Endothelial cell of umbilical vein (primary cell): Measurements from ENCODE around the gene CCR2. TPM values are rescaled to one million over a fixed set of nuclear protein-coding genes. Genes with fewer than 3 reads are reported as not detected.

ENCODE experiments used
- BruUV-seq: library from RNA; stranded (reverse); fragments of 400-500 nt; replicated peaks from 2 replicates; lab custom pipeline; 2021; lab: Mats Ljungman, UMichigan
- CTCF ChIA-PET: fragments of 300-600, 350-600 bp; sonication (Branson Sonifier 250); formaldehyde crosslinking; loops from one replicate; lab custom pipeline; 2021; ENCODE audit warnings: antibody characterized with exemption, inconsistent platforms; lab: Charles Lee
- POLR2A ChIA-PET: fragments of 300-600, 350-600 bp; sonication (Branson Sonifier 250); formaldehyde crosslinking; loops from one replicate; lab custom pipeline; 2021; ENCODE audit warnings: antibody characterized with exemption, inconsistent platforms; lab: Charles Lee
- DNase-seq: peaks from one replicate; pipeline ENCODE4 v3.0.0-alpha.2; 2011; ENCODE audit warnings: low read depth, low spot score
- FAIRE-seq: peaks from 2 replicates; lab custom pipeline; 2011; peaks lifted over from hg19 to GRCh38; lab: Jason Lieb, UNC
- H2AFZ ChIP-seq: 2 replicates; pipeline ENCODE4 v1.6.0; 2012; ENCODE audit warnings: low read depth, low read length, control low read depth, inconsistent platforms
- H3K27ac ChIP-seq: 2 replicates; pipeline ENCODE4 v1.5.1; 2011; ENCODE audit warnings: low read depth, mild to moderate bottlenecking, control low read depth, low read length, moderate library complexity; ENCODE audit not compliant: insufficient read depth
- H3K27me3 ChIP-seq, 2 experiments: 2 replicates each; pipeline versions ENCODE4 v1.6.0 to v1.6.1; 2011; ENCODE audit warnings: low read length in 2 of 2, mixed read lengths in 1 of 2; ENCODE audit not compliant: control insufficient read depth in 2 of 2, insufficient read depth in 2 of 2
- H3K36me3 ChIP-seq, 2 experiments: 2 replicates in 1 of 2; 3 replicates in 1 of 2; pipeline ENCODE4 v1.5.1; 2011; ENCODE audit warnings: low read length in 2 of 2, mild to moderate bottlenecking in 1 of 2, moderate library complexity in 1 of 2; ENCODE audit not compliant: control insufficient read depth in 2 of 2, insufficient read depth in 2 of 2; ENCODE audit errors: extremely low read depth in 1 of 2
- H3K4me1 ChIP-seq: 3 replicates; pipeline ENCODE4 v1.5.1; 2011; ENCODE audit warnings: mild to moderate bottlenecking, low read length; ENCODE audit not compliant: control insufficient read depth, insufficient read depth; ENCODE audit errors: extremely low read depth
- H3K4me2 ChIP-seq: 2 replicates; pipeline ENCODE4 v1.6.1; 2011; ENCODE audit warnings: low read length, control low read depth, mixed read lengths; ENCODE audit not compliant: insufficient read depth
- H3K4me3 ChIP-seq, 3 experiments: fragments of 200-600 bp in 1 of 3; sonication (generic), shearing (Covaris generic) in 1 of 3; replicated peaks in 1 of 3; 2 replicates each; pipeline ENCODE4 v1.5.1; 2011 to 2016; ENCODE audit warnings: control low read depth in 3 of 3, low read length in 3 of 3, mild to moderate bottlenecking in 2 of 3, inconsistent platforms in 1 of 3, low read depth in 1 of 3, moderate library complexity in 1 of 3; ENCODE audit not compliant: insufficient read depth in 1 of 3
- H3K79me2 ChIP-seq: 2 replicates; pipeline ENCODE4 v1.6.0; 2012; ENCODE audit warnings: low read length, inconsistent platforms; ENCODE audit not compliant: control insufficient read depth, insufficient read depth
- H3K9ac ChIP-seq: replicated peaks from 2 replicates; pipeline ENCODE3; 2011; ENCODE audit warnings: low read length, control low read depth; ENCODE audit not compliant: insufficient read depth; ENCODE audit errors: extremely low read depth
- H3K9me1 ChIP-seq: replicated peaks from 3 replicates; pipeline ENCODE4 v1.6.0; 2011; ENCODE audit warnings: mild to moderate bottlenecking, low read length; ENCODE audit not compliant: control insufficient read depth, insufficient read depth; ENCODE audit errors: extremely low read depth
- H3K9me3 ChIP-seq: replicated peaks from 2 replicates; pipeline ENCODE4 v1.5.1; 2012; ENCODE audit warnings: low read length, inconsistent platforms; ENCODE audit not compliant: control insufficient read depth, insufficient read depth
- H4K20me1 ChIP-seq: replicated peaks from 2 replicates; pipeline ENCODE3; 2011; ENCODE audit warnings: mild to moderate bottlenecking, low read length; ENCODE audit not compliant: control insufficient read depth, insufficient read depth; ENCODE audit errors: extremely low read depth
- EZH2 ChIP-seq: IDR thresholded peaks from 2 replicates; pipeline ENCODE4 v1.6.1; 2012; ENCODE audit warnings: borderline replicate concordance, low read depth, mild to moderate bottlenecking, moderate library complexity, low read length, inconsistent platforms; ENCODE audit not compliant: severe bottlenecking
- FOS ChIP-seq: IDR thresholded peaks from 2 replicates; pipeline ENCODE4 v1.6.1; 2011; ENCODE audit warnings: mild to moderate bottlenecking, low read length, moderate library complexity, borderline replicate concordance; ENCODE audit not compliant: insufficient read depth
- GATA2 ChIP-seq: IDR thresholded peaks from 2 replicates; pipeline ENCODE4 v1.7.0; 2011; ENCODE audit warnings: low read depth, mild to moderate bottlenecking, moderate library complexity, mixed read lengths, low read length; ENCODE audit not compliant: insufficient read length, insufficient read depth
- JUN ChIP-seq: IDR thresholded peaks from 2 replicates; pipeline ENCODE4 v1.6.1; 2011; ENCODE audit warnings: borderline replicate concordance, low read depth; ENCODE audit not compliant: insufficient read length, insufficient read depth
- MYC ChIP-seq: IDR thresholded peaks from one replicate; pipeline ENCODE4 v1.6.1; 2011; ENCODE audit warnings: mild to moderate bottlenecking, low read depth, low read length
- POLR2A ChIP-seq: IDR thresholded peaks from 2 replicates; pipeline ENCODE4 v1.6.1; 2012; ENCODE audit warnings: low read depth, mild to moderate bottlenecking, control low read depth, low read length
- POLR2AphosphoS5 ChIP-seq: IDR thresholded peaks from 2 replicates; pipeline ENCODE4 v1.6.1; 2012; ENCODE audit warnings: low read depth, mild to moderate bottlenecking, control low read depth, low read length, moderate library complexity; ENCODE audit not compliant: insufficient read depth
- dilution Hi-C: fragments of 300-500 bp; cut with MboI; formaldehyde crosslinking; loops from one replicate; pipeline ENCODE4 v1.15.0; 2019; ENCODE audit warnings: low sequenced_read_pairs; ENCODE audit not compliant: extremely low pct_ligation_motif_present
- intact Hi-C: fragments of 100-400 bp; cut with micrococcal nuclease; formaldehyde crosslinking; loops from one replicate; pipeline ENCODE4 v1.10.0; 2022
- polyA plus RNA-seq, 4 experiments: library from polyadenylated mRNA; depleted of rRNA in 3 of 4; stranded (reverse) in 3 of 4; unstranded in 1 of 4; fragments of >200 nt; gene quantifications; 2 replicates each; pipeline versions ENCODE4 v1.2.1 to v1.2.3, GENCODE V29; 2011 to 2012; ENCODE audit warnings: missing spikeins in 1 of 4
- total RNA-seq: library from RNA; stranded (reverse); gene quantifications from 2 replicates; pipeline ENCODE4 v1.2.3, GENCODE V29; 2021
- TF ChIP-seq, protein P1 (sequence below): IDR thresholded peaks from 2 replicates; pipeline ENCODE4 v1.6.1; 2011; ENCODE audit not compliant: insufficient read depth, insufficient read length

CCR2 gene
- total and polyA plus RNA-seq, 2 donors (not counting 3 experiments of a cell fraction or from before 2014, with no cell fraction given): not detected

DNA sequence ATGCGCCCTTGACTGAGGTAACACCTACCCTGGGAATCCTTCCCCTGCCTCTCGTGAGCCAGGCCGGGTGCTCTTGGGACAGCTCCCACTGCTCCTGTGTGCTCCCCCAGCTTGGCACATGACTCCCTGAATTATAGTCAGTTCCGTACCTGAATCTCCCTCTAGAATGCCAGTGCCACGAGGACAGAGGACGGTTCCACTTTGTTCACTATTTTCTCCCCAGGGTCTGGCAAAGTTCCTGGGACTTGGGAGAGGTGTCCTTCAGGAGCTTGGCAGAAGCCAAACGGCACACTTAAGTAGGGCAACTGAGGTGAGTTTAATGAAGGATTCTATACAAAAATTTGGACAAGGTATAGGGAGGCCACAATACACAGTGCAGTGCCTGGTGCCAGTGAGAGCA is 43.2 kb downstream of the CCR2 start:
- CTCF ChIA-PET: interaction anchor here (1.0 to 3.8 kb wide), 4 partner anchors 11 to 45 kb away, joined by 3 to 13 read pairs (median 3); no protein-coding TSS in a partner anchor
- Histone ChIP-seq H3K4me3 (no peak overlapping the region), H3K9me1 (no peaks in the 10 kb centered on the region), H2AFZ (no peak overlapping the region), H3K27ac (no peak overlapping the region), H3K9me3 (no peaks in the 10 kb centered on the region), H3K9ac (no peak overlapping the region), H4K20me1 (no peaks in the 10 kb centered on the region), H3K79me2 (no peaks in the 10 kb centered on the region), H3K4me2 (no peak overlapping the region), H3K27me3 (no peaks in the 10 kb centered on the region), H3K36me3 (no peaks in the 10 kb centered on the region), H3K4me1 (peaks cover 12% of the 10 kb centered on the region)
- DNase-seq: no peak
- dilution Hi-C loops: no loop called here
- TF ChIP-seq EZH2 (no peak), POLR2AphosphoS5 (no peak), MYC (no peak), FOS (no peak), JUN (no peak), GATA2 (no peak), POLR2A (no peak)
- TF ChIP-seq, protein P1, sequence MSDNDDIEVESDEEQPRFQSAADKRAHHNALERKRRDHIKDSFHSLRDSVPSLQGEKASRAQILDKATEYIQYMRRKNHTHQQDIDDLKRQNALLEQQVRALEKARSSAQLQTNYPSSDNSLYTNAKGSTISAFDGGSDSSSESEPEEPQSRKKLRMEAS: no peak
- intact Hi-C loops: no loop called here
- FAIRE-seq: no peak
- BruUV-seq: no TSS peak
- POLR2A ChIA-PET: no interaction called here
